Esophagus muscularis mucosa (tissue), 3 donors: Measurements from ENCODE around the gene RTN3.

Experiments
- POLR2A ChIP-seq: fragments of 450-650 bp; IDR thresholded peaks from one replicate; pipeline ENCODE4 v1.6.1; 2017; ENCODE audit warnings: antibody characterized with exemption, moderate library complexity, mild to moderate bottlenecking, low read depth
- POLR2AphosphoS5 ChIP-seq, 2 donors: sonication (generic); formaldehyde crosslinking; IDR thresholded peaks; one replicate each; pipeline ENCODE4 v1.6.1; 2017; ENCODE audit warnings: antibody characterized with exemption in 2 of 2
- TF ChIP-seq, protein P1 (sequence below), 3 experiments: fragments of 200-600 bp in 2 of 3; fragments of 450-650 bp in 1 of 3; sonication (generic) in 2 of 3; IDR thresholded peaks; one replicate each; pipeline ENCODE4 v1.5.1; 2017 to 2019; ENCODE audit warnings: antibody characterized with exemption in 3 of 3, mild to moderate bottlenecking in 2 of 3, moderate library complexity in 1 of 3

DNA sequence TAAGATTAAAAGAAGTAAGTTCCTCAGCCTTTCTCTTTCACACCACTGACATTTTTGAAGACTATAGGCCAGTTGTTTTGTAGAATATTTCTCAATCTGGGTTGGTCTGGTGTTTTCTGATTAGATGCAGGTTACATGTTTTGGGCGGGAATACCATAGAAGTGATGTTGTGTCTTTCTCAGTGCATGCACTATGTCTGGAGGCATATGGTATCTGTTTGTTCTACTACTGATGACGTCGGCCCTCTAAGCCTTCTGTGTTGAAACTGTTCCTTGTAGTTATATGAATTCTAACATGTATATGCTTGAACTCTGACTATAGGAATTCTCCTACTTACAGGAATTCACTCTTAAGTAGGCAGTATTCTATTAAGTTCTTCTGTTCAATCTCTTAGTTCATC, 65.7 kb downstream of the RTN3 start:
- TF ChIP-seq, protein P1, sequence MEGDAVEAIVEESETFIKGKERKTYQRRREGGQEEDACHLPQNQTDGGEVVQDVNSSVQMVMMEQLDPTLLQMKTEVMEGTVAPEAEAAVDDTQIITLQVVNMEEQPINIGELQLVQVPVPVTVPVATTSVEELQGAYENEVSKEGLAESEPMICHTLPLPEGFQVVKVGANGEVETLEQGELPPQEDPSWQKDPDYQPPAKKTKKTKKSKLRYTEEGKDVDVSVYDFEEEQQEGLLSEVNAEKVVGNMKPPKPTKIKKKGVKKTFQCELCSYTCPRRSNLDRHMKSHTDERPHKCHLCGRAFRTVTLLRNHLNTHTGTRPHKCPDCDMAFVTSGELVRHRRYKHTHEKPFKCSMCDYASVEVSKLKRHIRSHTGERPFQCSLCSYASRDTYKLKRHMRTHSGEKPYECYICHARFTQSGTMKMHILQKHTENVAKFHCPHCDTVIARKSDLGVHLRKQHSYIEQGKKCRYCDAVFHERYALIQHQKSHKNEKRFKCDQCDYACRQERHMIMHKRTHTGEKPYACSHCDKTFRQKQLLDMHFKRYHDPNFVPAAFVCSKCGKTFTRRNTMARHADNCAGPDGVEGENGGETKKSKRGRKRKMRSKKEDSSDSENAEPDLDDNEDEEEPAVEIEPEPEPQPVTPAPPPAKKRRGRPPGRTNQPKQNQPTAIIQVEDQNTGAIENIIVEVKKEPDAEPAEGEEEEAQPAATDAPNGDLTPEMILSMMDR (IDR thresholded peaks at IDR 0.05), result no peak
- TF ChIP-seq POLR2AphosphoS5 (IDR thresholded peaks at IDR 0.05) (no peak), POLR2A (no peak)
